Smooth muscle cell (in vitro differentiated cells): Measurements from ENCODE around the gene SSB. TPM values are rescaled to one million over a fixed set of nuclear protein-coding genes. Genes with fewer than 3 reads are reported as not detected.
A peak's percentile ranks its signal among the peaks of the same experiment; 100 is the strongest.

Experiments
- DNase-seq: peaks from one replicate; lab custom pipeline; 2025; ENCODE audit not compliant: unreplicated experiment; lab: John Stamatoyannopoulos, UW
- H2AFZ ChIP-seq: fragments of 200-600 bp; sonication (generic); 2 replicates; pipeline ENCODE4 v1.6.0; 2016; ENCODE audit warnings: antibody characterized with exemption, low read depth, mild to moderate bottlenecking
- H3F3A ChIP-seq: fragments of 200-600 bp; sonication (generic); 2 replicates; pipeline ENCODE4 v1.6.0; 2017; ENCODE audit warnings: antibody characterized with exemption, low read depth
- H3K27ac ChIP-seq: fragments of 200-600 bp; sonication (generic); 2 replicates; pipeline ENCODE4 v1.5.1; 2016; ENCODE audit warnings: low read depth, mild to moderate bottlenecking
- H3K27me3 ChIP-seq: fragments of 200-600 bp; sonication (generic); 2 replicates; pipeline ENCODE4 v1.6.1; 2016; ENCODE audit warnings: low read depth, mild to moderate bottlenecking
- H3K36me3 ChIP-seq: fragments of 200-600 bp; sonication (generic); 2 replicates; pipeline ENCODE4 v1.5.1; 2016; ENCODE audit warnings: low read depth
- H3K4me1 ChIP-seq: fragments of 200-600 bp; sonication (generic); 2 replicates; pipeline ENCODE4 v1.5.1; 2016; ENCODE audit warnings: low read depth
- H3K4me2 ChIP-seq: fragments of 200-600 bp; sonication (generic); 2 replicates; pipeline ENCODE4 v1.6.0; 2016; ENCODE audit warnings: mild to moderate bottlenecking
- H3K4me3 ChIP-seq: fragments of 200-600 bp; sonication (generic); 2 replicates; pipeline ENCODE4 v1.5.1; 2016; ENCODE audit warnings: mild to moderate bottlenecking
- H3K79me2 ChIP-seq: fragments of 200-600 bp; sonication (generic); 2 replicates; pipeline ENCODE4 v1.6.0; 2016; ENCODE audit warnings: low read depth, mild to moderate bottlenecking
- H3K9ac ChIP-seq: fragments of 200-600 bp; sonication (generic); 2 replicates; pipeline ENCODE4 v1.6.0; 2016; ENCODE audit warnings: low read depth
- H3K9me3 ChIP-seq: fragments of 200-600 bp; sonication (generic); replicated peaks from 2 replicates; pipeline ENCODE4 v1.5.1; 2016; ENCODE audit warnings: low read depth
- H4K20me1 ChIP-seq: fragments of 200-600 bp; sonication (generic); 2 replicates; pipeline ENCODE4 v1.6.0; 2016; ENCODE audit warnings: low read depth
- WGBS: methylation state at CpG from one replicate; pipeline ENCODE4 v1.1.7; 2016; ENCODE audit warnings: low lambda C conversion rate; 5-methylcytosine and 5-hydroxymethylcytosine counted together
- polyA plus RNA-seq: library from polyadenylated mRNA; unstranded; fragments of >200 nt; fragmentation: Nextera tagmentation; extraction: Ambion mirVana; gene quantifications from 2 replicates; pipeline ENCODE4 v1.2.1, GENCODE V29; 2016
- total RNA-seq: library from RNA; depleted of rRNA; stranded (reverse); fragments of >200 nt; gene quantifications from 2 replicates; pipeline ENCODE4 v1.2.3, GENCODE V29; 2014
- TF ChIP-seq, protein P1 (sequence below): fragments of 200-600 bp; sonication (generic); IDR thresholded peaks from 2 replicates; pipeline ENCODE4 v1.5.1; 2017; ENCODE audit warnings: borderline replicate concordance, mild to moderate bottlenecking, antibody characterized with exemption; ENCODE audit not compliant: insufficient read depth, poor library complexity, severe bottlenecking

Gene SSB
- total and polyA plus RNA-seq, 2 experiments from 2014 or later: 91.5 to 95.8 TPM

DNA sequence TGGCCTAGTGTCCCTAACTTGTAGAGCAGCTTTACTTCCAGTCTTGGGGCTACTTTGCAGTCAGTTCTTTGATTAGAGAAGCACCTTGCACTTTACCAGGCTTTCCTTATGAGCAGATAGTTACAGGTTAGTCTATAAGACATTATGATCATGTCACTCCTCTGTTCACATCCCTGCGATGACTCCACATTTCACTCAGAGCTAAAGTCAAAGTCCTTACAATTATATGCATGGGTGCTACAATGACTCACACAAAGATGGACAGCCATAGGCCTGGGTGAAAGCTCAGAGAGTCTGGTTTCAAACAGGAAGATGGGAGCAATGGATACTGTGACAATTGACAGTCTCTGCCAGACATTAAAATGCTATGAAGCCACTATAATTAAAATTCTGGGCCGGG, 27.1 kb upstream of the SSB start:
- no peak overlapping the region for H3K27ac ChIP-seq
- H2AFZ ChIP-seq: no peak overlapping the region
- no peak overlapping the region for H3K9ac ChIP-seq
- no peaks in the 10 kb centered on the region for H4K20me1 ChIP-seq
- no peaks in the 10 kb centered on the region for H3F3A ChIP-seq
- no peak overlapping the region for H3K4me2 ChIP-seq
- H3K27me3 ChIP-seq: no peaks in the 10 kb centered on the region
- TF ChIP-seq, protein P1, sequence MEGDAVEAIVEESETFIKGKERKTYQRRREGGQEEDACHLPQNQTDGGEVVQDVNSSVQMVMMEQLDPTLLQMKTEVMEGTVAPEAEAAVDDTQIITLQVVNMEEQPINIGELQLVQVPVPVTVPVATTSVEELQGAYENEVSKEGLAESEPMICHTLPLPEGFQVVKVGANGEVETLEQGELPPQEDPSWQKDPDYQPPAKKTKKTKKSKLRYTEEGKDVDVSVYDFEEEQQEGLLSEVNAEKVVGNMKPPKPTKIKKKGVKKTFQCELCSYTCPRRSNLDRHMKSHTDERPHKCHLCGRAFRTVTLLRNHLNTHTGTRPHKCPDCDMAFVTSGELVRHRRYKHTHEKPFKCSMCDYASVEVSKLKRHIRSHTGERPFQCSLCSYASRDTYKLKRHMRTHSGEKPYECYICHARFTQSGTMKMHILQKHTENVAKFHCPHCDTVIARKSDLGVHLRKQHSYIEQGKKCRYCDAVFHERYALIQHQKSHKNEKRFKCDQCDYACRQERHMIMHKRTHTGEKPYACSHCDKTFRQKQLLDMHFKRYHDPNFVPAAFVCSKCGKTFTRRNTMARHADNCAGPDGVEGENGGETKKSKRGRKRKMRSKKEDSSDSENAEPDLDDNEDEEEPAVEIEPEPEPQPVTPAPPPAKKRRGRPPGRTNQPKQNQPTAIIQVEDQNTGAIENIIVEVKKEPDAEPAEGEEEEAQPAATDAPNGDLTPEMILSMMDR: no peak
- H3K9me3 ChIP-seq: no peaks in the 10 kb centered on the region
- H3K4me1 ChIP-seq: no peaks in the 10 kb centered on the region
- WGBS: 98% methylated on average over 2 of the region's 2 CpGs
- no peak for DNase-seq
- no peaks in the 10 kb centered on the region for H3K36me3 ChIP-seq
- H3K79me2 ChIP-seq: no peaks in the 10 kb centered on the region
- no peak overlapping the region for H3K4me3 ChIP-seq

DNA sequence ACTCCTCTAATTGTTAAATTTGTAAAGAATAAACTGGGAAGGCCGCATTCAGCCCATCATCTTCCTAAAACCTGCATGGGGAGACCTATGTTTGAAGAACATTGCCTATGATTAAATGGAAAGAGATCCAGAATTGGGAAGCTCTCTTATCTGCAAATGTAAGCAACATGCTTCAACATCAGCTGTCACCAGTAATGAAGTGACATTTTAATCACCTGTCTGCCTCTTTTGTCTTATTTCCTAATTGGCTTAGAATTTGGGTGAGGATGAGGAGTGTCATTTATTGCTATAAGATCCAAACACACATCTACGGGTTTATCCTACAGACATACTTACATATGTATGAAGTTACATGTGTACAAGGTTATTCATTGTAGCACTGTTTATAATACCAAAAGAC, 26.0 kb upstream of the SSB start:
- 80% methylated on average over 2 of the region's 2 CpGs for WGBS
- H3F3A ChIP-seq: no peaks in the 10 kb centered on the region
- no peaks in the 10 kb centered on the region for H3K36me3 ChIP-seq
- no peaks in the 10 kb centered on the region for H3K79me2 ChIP-seq
- no peak overlapping the region for H3K27ac ChIP-seq
- H3K27me3 ChIP-seq: no peaks in the 10 kb centered on the region
- no peak overlapping the region for H3K9ac ChIP-seq
- no peak overlapping the region for H3K4me3 ChIP-seq
- TF ChIP-seq, protein P1: no peak
- no peak overlapping the region for H3K4me2 ChIP-seq
- H4K20me1 ChIP-seq: no peaks in the 10 kb centered on the region
- DNase-seq: no peak
- H2AFZ ChIP-seq: no peak overlapping the region
- no peaks in the 10 kb centered on the region for H3K4me1 ChIP-seq
- no peaks in the 10 kb centered on the region for H3K9me3 ChIP-seq

DNA sequence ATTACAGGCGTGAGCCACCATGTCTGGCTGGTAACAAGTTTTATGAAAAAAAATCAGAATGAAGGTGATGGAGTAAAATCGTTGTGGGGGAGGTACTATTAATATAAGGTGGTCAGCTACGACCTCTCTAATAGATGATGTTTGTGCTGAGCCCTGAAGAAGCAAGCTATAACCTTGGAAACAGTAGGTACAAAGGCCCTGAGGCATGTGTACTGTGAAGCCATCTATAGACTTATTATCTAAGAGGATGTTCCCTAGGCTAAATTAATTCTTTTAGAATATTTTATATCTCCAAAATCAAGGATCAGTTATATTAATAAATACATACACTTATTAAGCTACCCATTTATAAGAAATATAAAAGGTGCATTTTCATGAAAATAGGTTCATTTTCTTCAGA, 23.3 kb upstream of the SSB start:
- H4K20me1 ChIP-seq: no peaks in the 10 kb centered on the region
- H3F3A ChIP-seq: no peaks in the 10 kb centered on the region
- WGBS: 96% methylated on average over 3 of the region's 3 CpGs
- no peak overlapping the region for H3K4me3 ChIP-seq
- peak overlapping the region; percentile 3 for H2AFZ ChIP-seq
- no peak overlapping the region for H3K9ac ChIP-seq
- no peak overlapping the region for H3K27ac ChIP-seq
- TF ChIP-seq, protein P1: no peak
- H3K36me3 ChIP-seq: no peaks in the 10 kb centered on the region
- H3K4me1 ChIP-seq: no peaks in the 10 kb centered on the region
- no peak overlapping the region for H3K4me2 ChIP-seq
- H3K27me3 ChIP-seq: no peaks in the 10 kb centered on the region
- H3K79me2 ChIP-seq: no peaks in the 10 kb centered on the region
- no peak for DNase-seq
- no peaks in the 10 kb centered on the region for H3K9me3 ChIP-seq

DNA sequence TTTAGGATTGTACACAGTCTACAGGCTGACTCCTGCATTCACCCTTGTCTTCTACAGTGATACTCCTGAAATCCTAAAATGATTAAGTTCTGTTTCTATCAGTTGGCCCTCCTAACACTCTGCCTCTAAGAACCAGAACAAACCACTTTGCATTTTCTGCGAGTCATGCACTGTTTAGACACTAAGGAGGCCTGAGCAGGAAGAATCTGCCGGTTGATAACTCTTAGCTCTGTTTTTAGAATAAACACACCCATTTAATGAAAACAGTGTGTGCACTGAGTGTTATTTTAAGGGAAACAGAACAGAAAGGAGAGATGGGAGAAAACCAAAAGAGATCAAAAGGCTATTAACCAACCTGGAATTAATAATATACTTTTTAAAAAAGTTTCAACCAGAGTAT, 22.9 kb upstream of the SSB start:
- Histone ChIP-seq H3K27ac (no peak overlapping the region), H3K4me2 (no peak overlapping the region), H3K27me3 (no peaks in the 10 kb centered on the region), H3K9ac (no peak overlapping the region), H3K9me3 (no peaks in the 10 kb centered on the region), H4K20me1 (no peaks in the 10 kb centered on the region), H3K79me2 (no peaks in the 10 kb centered on the region), H3K4me1 (no peaks in the 10 kb centered on the region), H3K36me3 (no peaks in the 10 kb centered on the region), H3F3A (no peaks in the 10 kb centered on the region), H3K4me3 (no peak overlapping the region), H2AFZ (peak overlapping the region; percentile 3)
- TF ChIP-seq, protein P1: no peak
- no peak for DNase-seq
- WGBS: 16% methylated on average over 2 of the region's 2 CpGs
